ENCODE results near the gene RNPEPL1.

RNPEPL1 gene

GRCh38 chr2:240593026-240593702 is 24.9 kb downstream of the RNPEPL1 start:
- no peak for DNase-seq

- DNase-seq = no peak
Measured at GRCh38 chr2:240593703-240594451, 25.6 kb downstream of the RNPEPL1 start.

- DNase-seq = no peak
Measured at GRCh38 chr2:240594511-240595380, 26.5 kb downstream of the RNPEPL1 start.

- peak; percentile 68 for DNase-seq
Measured at GRCh38 chr2:240595381-240596079, 27.2 kb downstream of the RNPEPL1 start.

GRCh38 chr2:240596080-240596460 is 27.8 kb downstream of the RNPEPL1 start:
- no peak for DNase-seq

GRCh38 chr2:240596491-240596931 is 28.2 kb downstream of the RNPEPL1 start:
- DNase-seq = no peak

GRCh38 chr2:240597054-240597418 is 28.8 kb downstream of the RNPEPL1 start:
- no peak for DNase-seq

GRCh38 chr2:240597419-240598181 is 29.3 kb downstream of the RNPEPL1 start:
- no peak for DNase-seq

- DNase-seq = no peak
Measured at GRCh38 chr2:240598311-240598911, 30.1 kb downstream of the RNPEPL1 start.

- DNase-seq = no peak
Measured at GRCh38 chr2:240599141-240599583, 30.9 kb downstream of the RNPEPL1 start.

- no peak for DNase-seq
Measured at GRCh38 chr2:240600451-240600961, 32.2 kb downstream of the RNPEPL1 start.

GRCh38 chr2:240601061-240601830 is 33.0 kb downstream of the RNPEPL1 start:
- no peak for DNase-seq

GRCh38 chr2:240601831-240602160 is 33.5 kb downstream of the RNPEPL1 start:
- no peak for DNase-seq

GRCh38 chr2:240602266-240603050 is 34.2 kb downstream of the RNPEPL1 start:
- DNase-seq = no peak

GRCh38 chr2:240603081-240603835 is 35.0 kb downstream of the RNPEPL1 start:
- DNase-seq = no peak

- DNase-seq = no peak
Measured at GRCh38 chr2:240603846-240604245, 35.6 kb downstream of the RNPEPL1 start.

GRCh38 chr2:240604291-240604938 is 36.1 kb downstream of the RNPEPL1 start:
- DNase-seq = peak; percentile 95

GRCh38 chr2:240604939-240605716 is 36.8 kb downstream of the RNPEPL1 start:
- no peak for DNase-seq
